Measurements from ENCODE around the gene TSFM. TPM values are rescaled to one million over a fixed set of nuclear protein-coding genes. Genes with fewer than 3 reads are reported as not detected.

TSFM gene
- total RNA-seq, 2 experiments from 2014 or later, result 46.3 to 47.3 TPM

- Mint-ChIP-seq H3K36me3 (ENCODE audit: low read depth) (peaks cover 8% of the 10 kb centered on the region), H3K9me3 (no peaks in the 10 kb centered on the region), H3K27me3 (no peaks in the 10 kb centered on the region), H3K4me3 (no peak overlapping the region), H3K4me1 (ENCODE audit: low read depth) (peaks cover 4% of the 10 kb centered on the region), H3K27ac (no peak overlapping the region)
- DNase-seq, result peak; percentile 31
- intact Hi-C loops (cut with micrococcal nuclease), result no loop called here
- TF ChIP-seq, protein P1, sequence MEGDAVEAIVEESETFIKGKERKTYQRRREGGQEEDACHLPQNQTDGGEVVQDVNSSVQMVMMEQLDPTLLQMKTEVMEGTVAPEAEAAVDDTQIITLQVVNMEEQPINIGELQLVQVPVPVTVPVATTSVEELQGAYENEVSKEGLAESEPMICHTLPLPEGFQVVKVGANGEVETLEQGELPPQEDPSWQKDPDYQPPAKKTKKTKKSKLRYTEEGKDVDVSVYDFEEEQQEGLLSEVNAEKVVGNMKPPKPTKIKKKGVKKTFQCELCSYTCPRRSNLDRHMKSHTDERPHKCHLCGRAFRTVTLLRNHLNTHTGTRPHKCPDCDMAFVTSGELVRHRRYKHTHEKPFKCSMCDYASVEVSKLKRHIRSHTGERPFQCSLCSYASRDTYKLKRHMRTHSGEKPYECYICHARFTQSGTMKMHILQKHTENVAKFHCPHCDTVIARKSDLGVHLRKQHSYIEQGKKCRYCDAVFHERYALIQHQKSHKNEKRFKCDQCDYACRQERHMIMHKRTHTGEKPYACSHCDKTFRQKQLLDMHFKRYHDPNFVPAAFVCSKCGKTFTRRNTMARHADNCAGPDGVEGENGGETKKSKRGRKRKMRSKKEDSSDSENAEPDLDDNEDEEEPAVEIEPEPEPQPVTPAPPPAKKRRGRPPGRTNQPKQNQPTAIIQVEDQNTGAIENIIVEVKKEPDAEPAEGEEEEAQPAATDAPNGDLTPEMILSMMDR (IDR thresholded peaks at IDR 0.05), result peak; percentile 85
- ChIA-PET POLR2A (interaction anchor here (1.1 to 2.2 kb wide), 4 partner anchors 7 to 21 kb away, joined by 3 to 4 read pairs (median 4); partner anchors contain the start of gene TSFM), CTCF (interaction anchor here (0.6 to 9.5 kb wide), 27 partner anchors 8 to 119 kb away, joined by 3 to 124 read pairs (median 6); partner anchors contain the start of genes AVIL and TSFM)
- peak; percentile 70 for ATAC-seq
Observed at GRCh38 chr12:57803319-57803893, 20.8 kb downstream of the TSFM start.

- H3K9me3 Mint-ChIP-seq, result no peaks in the 10 kb centered on the region
- CTCF ChIA-PET, result interaction anchor here (1.0 to 1.9 kb wide), 3 partner anchors 8 to 98 kb away, joined by 3 to 6 read pairs (median 6); partner anchors contain the start of gene TSFM
- no peaks in the 10 kb centered on the region for H3K27me3 Mint-ChIP-seq
- intact Hi-C loops (cut with micrococcal nuclease), result no loop called here
- peaks cover 4% of the 10 kb centered on the region for H3K4me1 Mint-ChIP-seq (ENCODE audit: low read depth)
- no peak overlapping the region for H3K27ac Mint-ChIP-seq
- H3K36me3 Mint-ChIP-seq (ENCODE audit: low read depth), result peaks cover 4% of the 10 kb centered on the region
- DNase-seq, result no peak
- TF ChIP-seq, protein P1 (IDR thresholded peaks at IDR 0.05), result no peak
- H3K4me3 Mint-ChIP-seq, result no peak overlapping the region
- ATAC-seq, result no peak
- POLR2A ChIA-PET, result interaction anchor here (1.0 kb wide), 1 partner anchor 59 kb away, joined by 4 read pairs; no protein-coding TSS in a partner anchor
Observed at GRCh38 chr12:57806677-57807076, 24.1 kb downstream of the TSFM start.

DNA sequence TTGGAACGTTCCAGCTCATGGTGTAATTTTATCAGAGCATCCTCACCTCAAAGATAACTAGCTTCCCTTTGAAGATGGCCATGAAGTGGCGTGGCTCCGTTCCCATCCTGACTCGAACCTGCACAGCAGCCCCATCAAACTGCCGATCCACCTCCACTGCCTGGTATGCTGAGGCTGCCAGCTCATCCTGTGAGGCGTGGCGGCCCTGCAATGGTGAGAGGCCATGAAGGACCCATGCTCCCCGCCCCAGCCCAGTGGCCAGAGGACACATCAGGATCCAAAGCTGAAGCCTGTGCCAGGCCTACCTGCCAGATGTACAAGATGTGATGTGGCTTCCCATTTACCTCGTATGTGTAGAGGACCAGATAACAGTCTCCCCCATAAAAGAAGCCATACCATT lies 24.7 kb downstream of the TSFM start:
- ChIA-PET CTCF (interaction anchor here (1.0 to 1.9 kb wide), 3 partner anchors 9 to 98 kb away, joined by 3 to 6 read pairs (median 6); partner anchors contain the start of gene TSFM), POLR2A (interaction anchor here (1.0 kb wide), 1 partner anchor 59 kb away, joined by 4 read pairs; no protein-coding TSS in a partner anchor)
- ATAC-seq (no peak), DNase-seq (no peak)
- Mint-ChIP-seq H3K27me3 (no peaks in the 10 kb centered on the region), H3K9me3 (no peaks in the 10 kb centered on the region), H3K4me3 (no peak overlapping the region), H3K4me1 (ENCODE audit: low read depth) (peaks cover 4% of the 10 kb centered on the region), H3K36me3 (ENCODE audit: low read depth) (peaks cover 4% of the 10 kb centered on the region), H3K27ac (no peak overlapping the region)
- TF ChIP-seq, protein P1 (IDR thresholded peaks at IDR 0.05), result no peak
- intact Hi-C loops (cut with micrococcal nuclease), result no loop called here

DNA sequence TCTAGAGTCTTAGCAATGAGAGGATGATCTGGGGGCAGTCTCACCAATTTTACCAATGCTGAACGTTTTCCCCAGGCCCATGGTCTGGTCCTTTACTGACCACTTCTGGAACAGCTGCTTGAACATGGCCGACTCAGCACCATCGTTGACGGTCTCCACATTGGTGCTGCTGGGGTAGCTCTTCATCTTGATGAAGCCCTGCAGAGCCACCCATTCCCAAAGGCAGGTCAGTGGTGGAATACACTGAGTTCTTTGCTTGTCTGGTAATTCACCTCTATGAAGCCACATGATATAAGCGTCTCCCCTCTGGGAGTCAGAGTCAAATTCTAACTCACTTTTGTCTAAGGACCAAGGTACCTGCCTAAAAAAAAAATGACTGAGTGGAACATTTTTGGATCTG lies 25.8 kb downstream of the TSFM start:
- Mint-ChIP-seq H3K27me3 (no peaks in the 10 kb centered on the region), H3K9me3 (no peaks in the 10 kb centered on the region), H3K4me3 (no peak overlapping the region), H3K36me3 (ENCODE audit: low read depth) (peaks cover 4% of the 10 kb centered on the region), H3K4me1 (ENCODE audit: low read depth) (no peaks in the 10 kb centered on the region), H3K27ac (no peak overlapping the region)
- TF ChIP-seq, protein P1 (IDR thresholded peaks at IDR 0.05), result no peak
- no peak for DNase-seq
- CTCF ChIA-PET, result interaction anchor here (2.2 kb wide), 1 partner anchor 97 kb away, joined by 10 read pairs; no protein-coding TSS in a partner anchor
- intact Hi-C loops (cut with micrococcal nuclease), result no loop called here
- ATAC-seq, result no peak
- POLR2A ChIA-PET, result no interaction called here

- POLR2A ChIA-PET, result interaction anchor here (0.7 to 1.0 kb wide), 2 partner anchors 23 to 49 kb away, joined by 3 read pairs; no protein-coding TSS in a partner anchor
- CTCF ChIA-PET, result interaction anchor here (0.9 to 2.2 kb wide), 3 partner anchors 27 to 96 kb away, joined by 3 to 10 read pairs (median 4); no protein-coding TSS in a partner anchor
- no peaks in the 10 kb centered on the region for H3K9me3 Mint-ChIP-seq
- no peaks in the 10 kb centered on the region for H3K27me3 Mint-ChIP-seq
- TF ChIP-seq, protein P1 (IDR thresholded peaks at IDR 0.05), result no peak
- no peak overlapping the region for H3K27ac Mint-ChIP-seq
- intact Hi-C loops (cut with micrococcal nuclease), result no loop called here
- ATAC-seq (no peak), DNase-seq (no peak)
- no peak overlapping the region for H3K4me3 Mint-ChIP-seq
- H3K4me1 Mint-ChIP-seq (ENCODE audit: low read depth), result no peaks in the 10 kb centered on the region
- no peaks in the 10 kb centered on the region for H3K36me3 Mint-ChIP-seq (ENCODE audit: low read depth)
Observed at GRCh38 chr12:57809425-57809824, 26.8 kb downstream of the TSFM start.
